Activated T-cell treated with anti-CD3 and anti-CD28 coated beads for 1 hour (primary cell): Measurements from ENCODE around the gene DNMT1.
A peak's percentile ranks its signal among the peaks of the same experiment; 100 is the strongest.
"Not testable (repeated sequence)": the region's sequence is repeated elsewhere in the genome, so short reads cannot be mapped to it uniquely, and the experiment has no call there.

Experiments used
- DNase-seq: peaks from one replicate; pipeline ENCODE4 v3.0.0-alpha.2; 2020; ENCODE audit warnings: low read depth

DNMT1 gene

DNA sequence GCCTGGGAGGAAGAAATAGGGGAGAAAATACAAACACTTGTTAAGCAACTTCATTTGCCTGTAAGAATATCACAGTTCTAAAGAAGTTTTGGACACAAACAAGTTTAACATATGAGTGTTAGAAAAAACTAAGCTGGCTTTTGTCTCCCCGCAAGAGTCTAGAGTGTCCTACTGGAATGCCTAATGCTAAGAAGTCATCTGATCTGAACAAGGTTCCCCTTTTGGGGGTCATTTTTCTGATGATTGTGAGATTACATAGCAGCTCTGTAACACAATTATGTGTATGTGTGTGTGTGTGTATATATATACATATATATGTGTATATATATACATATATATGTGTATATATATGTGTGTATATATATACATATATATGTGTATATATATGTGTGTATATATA, 12.7 kb downstream of the DNMT1 start:
- DNase-seq, result no peak

GRCh38 chr19:10180459-10180858, 14.3 kb downstream of the DNMT1 start:
- DNase-seq, result no peak

- DNase-seq, result not testable (repeated sequence)
Observed at GRCh38 chr19:10180024-10180423, 14.7 kb downstream of the DNMT1 start.

DNA sequence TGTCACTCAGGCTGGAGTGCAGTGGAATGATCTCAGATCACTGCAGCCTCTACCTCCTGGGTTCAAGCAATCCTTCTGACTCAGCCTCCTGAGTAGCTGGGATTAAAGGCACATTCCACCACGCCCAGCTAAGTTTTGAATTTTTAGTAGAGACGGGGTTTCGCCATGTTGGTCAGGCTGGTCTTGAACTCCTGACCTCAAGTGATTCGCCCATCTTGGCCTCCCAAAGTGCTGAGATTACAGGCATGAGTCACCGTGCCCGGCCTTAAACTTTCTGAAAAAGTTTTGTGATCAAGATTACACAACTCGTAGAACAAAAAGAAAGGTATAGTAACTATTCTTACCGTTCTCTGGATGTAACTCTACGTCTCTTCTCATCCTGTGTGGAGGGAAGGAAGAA, 21.2 kb downstream of the DNMT1 start:
- no peak for DNase-seq

DNA sequence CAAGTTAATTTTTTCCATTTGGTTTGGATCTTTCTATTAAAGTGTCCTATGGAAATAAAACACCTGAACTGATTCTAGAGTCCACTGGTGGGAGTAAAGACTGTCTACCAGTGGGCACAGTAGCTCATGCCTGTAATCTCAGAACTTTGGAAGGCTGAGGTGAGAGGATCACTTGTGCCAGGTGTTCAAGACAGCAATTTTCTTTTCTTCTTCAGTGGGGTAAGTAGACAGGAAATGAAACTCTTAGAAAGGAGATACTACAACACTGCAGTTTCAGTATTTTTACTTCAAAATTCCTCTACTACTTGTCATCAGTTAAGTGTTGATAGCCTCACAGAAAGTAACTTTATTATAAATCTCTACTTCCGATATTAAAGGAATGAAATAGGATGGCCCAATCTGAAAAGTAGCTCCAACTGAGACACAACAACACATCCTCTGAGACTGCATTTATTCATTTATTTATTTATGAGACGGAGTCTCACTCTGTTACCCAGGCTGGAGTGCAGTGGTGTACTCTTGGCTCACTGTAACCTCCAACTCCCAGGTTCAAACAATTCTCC, 26.3 kb downstream of the DNMT1 start:
- no peak for DNase-seq

DNA sequence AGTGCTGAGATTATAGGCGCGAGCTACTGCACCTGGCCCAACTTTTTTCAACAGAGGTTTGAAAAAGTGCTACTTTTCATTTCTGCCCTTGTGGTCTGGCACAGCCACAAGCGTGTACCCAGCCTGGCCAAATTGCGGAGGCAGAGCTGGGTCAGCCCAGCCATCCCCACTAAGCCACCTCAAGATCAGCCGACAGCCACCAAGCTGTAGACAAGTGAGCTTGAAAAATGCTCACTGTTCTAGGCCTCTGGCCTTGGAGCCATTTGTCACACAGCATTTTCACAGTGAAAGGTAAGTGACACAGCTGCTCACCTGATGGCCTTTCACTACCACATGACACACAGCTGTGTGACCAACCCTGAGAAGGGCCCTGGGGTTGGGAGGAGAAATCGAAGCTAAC, 27.3 kb downstream of the DNMT1 start:
- no peak for DNase-seq

GRCh38 chr19:10166501-10166900, 28.3 kb downstream of the DNMT1 start:
- DNase-seq, result not testable (repeated sequence)

- DNase-seq, result no peak
Observed at GRCh38 chr19:10166046-10166445, 28.7 kb downstream of the DNMT1 start.

DNA sequence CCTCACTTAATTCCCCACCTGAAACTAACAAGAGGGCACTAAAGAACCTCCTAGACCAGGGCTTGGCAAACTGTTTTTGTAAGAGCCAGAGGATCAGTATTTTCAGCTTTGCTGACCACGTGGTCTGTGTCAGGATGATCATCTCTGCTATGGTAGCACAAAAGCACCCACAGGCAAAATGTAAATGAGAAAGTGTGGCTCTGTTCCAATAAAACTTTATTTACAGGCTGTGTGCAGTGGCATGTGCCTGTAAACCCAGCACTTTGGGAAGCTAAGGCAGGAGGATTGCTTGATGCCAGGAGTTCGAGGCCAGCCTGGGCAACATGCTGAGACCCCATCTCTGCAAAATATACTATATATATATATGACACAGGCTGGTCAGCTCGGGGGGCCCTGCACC, 31.2 kb downstream of the DNMT1 start:
- no peak for DNase-seq

GRCh38 chr19:10159610-10160009, 35.1 kb downstream of the DNMT1 start:
- no peak for DNase-seq

DNA sequence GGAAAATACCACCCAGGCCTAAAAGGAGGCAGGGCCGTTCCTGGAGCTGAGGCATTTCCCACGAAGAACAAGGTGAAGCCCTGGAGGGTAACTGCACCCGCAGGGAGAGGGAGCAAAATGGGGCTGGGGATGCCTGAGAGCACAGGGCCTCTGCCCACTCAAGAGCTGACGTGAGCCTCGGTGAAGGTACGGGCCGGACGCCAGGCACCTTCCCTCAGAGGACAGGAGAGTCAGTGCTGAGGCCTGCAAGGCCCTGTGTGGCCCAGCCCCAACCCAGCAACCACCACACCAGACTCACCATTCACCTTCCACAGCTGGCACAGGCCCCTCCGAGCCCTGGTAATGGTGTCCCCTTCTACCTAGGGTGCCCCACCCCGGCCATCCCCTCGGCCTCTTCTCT, 36.3 kb downstream of the DNMT1 start:
- DNase-seq, result no peak

GRCh38 chr19:10158071-10158470, 36.7 kb downstream of the DNMT1 start:
- no peak for DNase-seq

- DNase-seq, result no peak
Observed at GRCh38 chr19:10155839-10156238, 38.9 kb downstream of the DNMT1 start.

DNA sequence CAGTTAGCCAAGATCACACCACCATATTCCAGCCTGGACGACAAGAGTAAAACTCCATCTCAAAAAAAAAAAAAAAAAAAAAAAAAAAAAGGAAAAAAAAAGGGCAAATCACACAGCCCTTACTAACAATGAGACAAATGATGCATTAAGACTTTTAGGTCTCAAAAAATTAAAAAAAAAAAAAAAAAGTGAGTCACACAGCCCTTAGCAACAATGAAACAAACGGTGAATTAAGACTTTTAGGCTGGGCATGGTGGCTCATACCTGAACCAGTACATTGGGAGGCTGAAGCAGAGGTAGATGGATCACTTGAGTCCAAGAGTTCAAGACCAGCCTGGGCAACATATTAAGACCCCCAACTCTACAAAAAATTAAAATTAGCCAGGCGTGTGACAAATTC, 42.7 kb downstream of the DNMT1 start:
- no peak for DNase-seq

DNA sequence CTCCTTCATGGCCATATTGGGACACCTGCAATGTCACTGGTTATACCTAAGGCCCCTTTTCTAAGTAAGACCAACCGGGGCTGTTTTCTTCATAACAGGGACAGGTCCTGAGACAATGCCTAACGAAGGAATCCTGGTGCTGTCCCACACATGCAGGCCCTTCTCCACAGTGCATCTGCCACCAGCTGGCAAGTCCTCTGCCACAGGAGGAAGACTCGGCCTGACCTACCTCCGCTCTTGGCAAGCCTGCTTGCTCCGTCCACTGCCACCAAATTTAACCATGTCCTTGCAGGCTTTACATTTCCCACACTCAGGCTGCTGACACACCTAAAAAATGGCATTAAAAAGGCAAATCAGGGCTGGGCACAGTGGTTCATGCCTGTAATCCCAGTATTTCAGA, 43.2 kb downstream of the DNMT1 start:
- DNase-seq, result no peak

DNA sequence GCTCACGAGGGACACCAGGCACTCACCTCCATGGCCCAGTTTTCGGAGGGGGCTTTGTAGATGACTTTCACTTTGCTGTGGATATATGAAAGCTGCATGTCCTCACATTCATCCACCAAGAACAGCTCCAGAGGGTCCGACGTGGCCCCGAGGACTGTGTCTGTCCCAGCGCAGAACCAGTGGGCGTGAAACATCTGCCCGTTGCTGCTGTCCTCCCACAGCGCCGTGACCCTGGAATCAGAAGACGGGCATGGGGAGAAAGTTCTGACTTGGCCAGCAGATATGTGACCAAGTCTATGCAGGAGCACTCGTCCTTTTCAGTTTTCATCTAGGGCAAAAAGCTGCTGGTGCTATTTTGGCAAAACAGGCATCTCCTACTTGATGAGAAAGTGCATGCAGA, 45.3 kb downstream of the DNMT1 start:
- no peak for DNase-seq

- DNase-seq, result no peak
Observed at GRCh38 chr19:10146142-10146541, 48.6 kb downstream of the DNMT1 start.

DNA sequence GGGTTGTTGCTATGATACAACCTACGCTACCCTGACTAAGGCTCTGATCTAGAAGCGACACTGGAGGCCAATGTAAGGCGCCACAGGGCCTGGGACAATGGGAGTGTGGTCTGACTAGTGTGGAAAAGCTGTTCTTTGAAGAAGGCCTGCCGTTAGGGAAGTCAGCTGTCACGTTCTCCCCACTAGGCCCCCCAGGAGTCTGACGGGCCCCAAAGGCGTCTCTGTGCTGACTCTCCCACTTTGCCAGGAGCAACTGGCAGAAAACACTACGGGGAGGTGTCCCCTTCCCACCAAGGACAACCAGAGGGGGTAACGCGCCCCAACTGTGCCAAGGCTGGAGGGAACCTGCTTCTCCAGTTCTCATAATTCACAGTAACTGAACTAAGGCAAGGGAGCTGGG, 49.7 kb downstream of the DNMT1 start:
- no peak for DNase-seq

- no peak for DNase-seq
Observed at GRCh38 chr19:10144361-10144760, 50.4 kb downstream of the DNMT1 start.

DNA sequence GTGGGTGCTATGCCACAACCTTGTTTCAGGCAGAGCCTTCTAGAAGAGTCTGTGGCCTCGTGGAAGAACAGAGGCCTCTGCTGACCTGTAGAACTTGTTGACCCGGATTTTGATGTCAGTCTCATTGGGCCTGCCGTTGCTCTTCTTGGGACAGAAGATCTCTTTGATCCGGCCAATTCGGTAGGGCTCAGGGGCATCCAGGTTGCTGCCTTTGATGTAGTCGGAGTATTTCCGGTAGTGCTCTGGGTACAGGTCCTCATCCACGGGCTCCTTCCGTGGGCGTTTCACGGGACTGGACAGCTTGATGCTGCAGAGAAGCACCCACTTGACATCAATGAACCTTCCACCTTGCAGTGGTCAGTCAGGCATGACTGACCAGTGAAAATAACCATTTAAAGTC, 51.1 kb downstream of the DNMT1 start:
- no peak for DNase-seq

DNA sequence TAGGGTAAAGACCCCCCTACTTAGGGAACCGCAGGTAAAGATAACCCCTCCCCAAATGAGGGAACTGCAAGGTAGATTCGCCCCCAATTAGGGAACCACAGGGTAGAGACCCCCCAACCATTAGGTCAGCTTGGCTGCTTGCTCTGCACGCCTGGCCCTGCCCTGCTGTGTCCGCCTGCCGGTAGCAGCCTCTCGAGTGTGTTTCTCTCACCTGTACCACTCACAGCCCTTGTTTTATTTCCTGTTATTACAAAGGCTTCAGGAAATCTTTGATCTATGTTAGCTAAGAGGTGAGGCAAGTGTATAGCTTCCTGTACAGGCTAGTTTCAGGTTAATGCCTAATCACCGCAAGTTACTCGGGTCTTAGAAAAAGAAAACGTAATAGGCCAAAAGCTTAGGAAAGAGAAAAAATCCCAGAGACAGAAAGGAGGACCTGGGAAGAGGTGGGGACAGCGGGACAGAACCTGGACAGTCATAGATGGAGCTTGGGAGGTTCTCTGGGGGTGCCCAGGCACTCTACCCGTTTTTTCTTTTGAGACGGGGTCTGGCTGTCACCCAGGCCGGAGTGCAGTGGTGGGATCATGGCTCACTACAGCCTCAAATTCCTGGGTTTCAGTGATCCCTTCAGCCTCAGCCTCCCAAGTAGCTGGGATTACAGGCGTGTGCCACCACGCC, 51.9 kb downstream of the DNMT1 start:
- DNase-seq, result peak; percentile 26

DNA sequence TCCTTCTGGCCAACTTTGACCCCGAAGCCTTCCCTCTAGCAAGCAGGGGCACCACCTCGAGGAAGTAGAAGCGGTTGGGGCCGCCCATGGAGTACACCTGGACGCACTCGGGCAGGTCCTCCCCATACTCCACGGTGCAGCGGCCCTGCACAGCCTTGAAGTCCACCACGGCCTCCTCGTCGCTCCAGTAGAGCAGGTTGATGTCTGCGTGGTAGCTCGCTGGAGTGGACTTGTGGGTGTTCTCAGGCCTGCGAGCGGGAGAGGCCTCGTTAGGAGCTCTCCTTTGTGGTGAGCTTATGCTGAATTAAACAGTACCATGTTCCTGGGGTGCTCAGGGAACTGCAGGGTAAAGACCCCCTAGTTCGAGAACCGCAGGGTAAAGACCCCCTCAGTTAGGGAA, 52.8 kb downstream of the DNMT1 start:
- DNase-seq, result no peak

DNA sequence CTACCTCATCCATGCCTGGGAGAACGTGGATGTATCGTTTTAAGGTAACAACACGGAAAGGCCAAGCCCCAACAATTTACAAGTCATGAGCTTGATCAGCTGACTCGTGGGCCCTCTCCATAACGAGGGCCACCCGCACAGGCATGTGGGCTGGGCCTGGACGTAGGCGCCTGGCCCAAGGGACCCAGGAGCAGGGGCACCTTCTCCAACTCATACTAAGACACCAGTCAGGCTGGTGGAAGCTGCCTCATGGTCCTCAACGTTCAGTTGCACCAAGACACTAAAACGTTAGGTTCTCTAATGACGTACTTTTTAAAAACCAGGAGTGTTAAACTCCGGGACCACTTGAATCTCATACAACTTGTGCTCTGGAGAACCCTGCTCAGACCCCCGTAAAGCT, 53.3 kb downstream of the DNMT1 start:
- DNase-seq, result no peak

DNA sequence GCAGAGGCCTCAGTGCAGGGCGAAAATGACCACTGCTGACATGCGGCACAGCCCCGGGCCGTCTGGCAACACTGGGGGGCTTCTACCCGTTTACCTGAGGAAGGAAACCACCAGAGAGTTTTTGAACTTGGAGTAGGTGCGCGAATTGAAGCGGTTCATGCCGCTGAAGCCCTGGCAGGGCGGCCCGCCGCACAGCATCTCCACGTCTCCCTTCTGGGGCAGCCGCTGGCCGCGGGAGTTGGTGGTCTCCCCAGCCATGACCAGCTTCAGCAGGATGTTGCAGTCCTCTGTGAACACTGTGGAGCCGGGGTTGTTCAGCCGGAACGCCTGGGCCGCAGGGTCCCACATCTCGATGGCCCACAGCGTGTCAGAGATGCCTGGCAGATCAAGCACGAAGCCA, 54.8 kb downstream of the DNMT1 start:
- no peak for DNase-seq
